ENCODE measurements around the gene ATP8B4.

The ATP8B4 gene

DNA sequence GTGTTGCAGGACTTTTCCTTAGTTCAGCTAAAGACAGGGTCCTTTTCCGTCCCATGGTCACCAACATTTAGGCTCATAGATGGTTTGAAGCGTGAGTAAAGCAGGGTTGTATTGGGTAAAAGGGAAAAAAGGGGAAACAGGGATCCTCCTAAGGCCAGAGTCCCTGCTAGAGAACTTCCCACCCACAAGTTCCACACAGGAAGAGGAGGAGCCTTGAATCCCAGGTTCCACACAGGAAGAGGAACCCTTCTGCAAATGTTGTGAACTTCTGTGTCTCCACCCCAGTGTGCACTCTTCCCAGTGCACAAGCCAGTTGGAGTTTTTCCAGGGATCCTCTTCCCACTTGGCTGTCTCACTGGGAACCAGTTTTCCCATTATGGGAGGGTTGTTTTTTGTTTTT lies 27.6 kb upstream of the ATP8B4 start:
- no peak overlapping the region for H3K4me3 ChIP-seq (ENCODE audit: low read depth, low read length)
- no peak for DNase-seq (ENCODE audit: low read depth)
- TF ChIP-seq, protein P1, sequence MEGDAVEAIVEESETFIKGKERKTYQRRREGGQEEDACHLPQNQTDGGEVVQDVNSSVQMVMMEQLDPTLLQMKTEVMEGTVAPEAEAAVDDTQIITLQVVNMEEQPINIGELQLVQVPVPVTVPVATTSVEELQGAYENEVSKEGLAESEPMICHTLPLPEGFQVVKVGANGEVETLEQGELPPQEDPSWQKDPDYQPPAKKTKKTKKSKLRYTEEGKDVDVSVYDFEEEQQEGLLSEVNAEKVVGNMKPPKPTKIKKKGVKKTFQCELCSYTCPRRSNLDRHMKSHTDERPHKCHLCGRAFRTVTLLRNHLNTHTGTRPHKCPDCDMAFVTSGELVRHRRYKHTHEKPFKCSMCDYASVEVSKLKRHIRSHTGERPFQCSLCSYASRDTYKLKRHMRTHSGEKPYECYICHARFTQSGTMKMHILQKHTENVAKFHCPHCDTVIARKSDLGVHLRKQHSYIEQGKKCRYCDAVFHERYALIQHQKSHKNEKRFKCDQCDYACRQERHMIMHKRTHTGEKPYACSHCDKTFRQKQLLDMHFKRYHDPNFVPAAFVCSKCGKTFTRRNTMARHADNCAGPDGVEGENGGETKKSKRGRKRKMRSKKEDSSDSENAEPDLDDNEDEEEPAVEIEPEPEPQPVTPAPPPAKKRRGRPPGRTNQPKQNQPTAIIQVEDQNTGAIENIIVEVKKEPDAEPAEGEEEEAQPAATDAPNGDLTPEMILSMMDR (IDR thresholded peaks at IDR 0.05; ENCODE audit: insufficient read depth, low read depth, low read length, missing control alignments), result no peak

DNA sequence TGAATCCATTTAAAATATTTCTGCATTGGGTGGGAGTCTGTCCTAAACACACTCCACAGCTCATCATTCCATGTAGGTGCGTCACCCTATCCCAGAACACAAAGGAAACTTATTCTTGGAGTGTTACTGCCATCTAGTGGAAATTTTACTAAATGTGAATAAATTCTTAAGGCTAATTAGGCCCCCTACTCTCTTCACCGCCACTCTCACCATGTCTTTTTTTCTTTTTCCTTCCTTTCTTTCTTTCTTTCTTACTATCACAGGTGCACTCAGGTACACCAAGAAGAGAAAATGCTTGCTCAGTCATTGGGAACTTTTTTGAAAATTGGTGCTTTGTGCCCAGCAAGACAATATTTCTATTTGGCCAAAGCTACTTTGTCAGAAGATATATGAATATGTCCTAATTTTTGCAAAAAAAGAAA lies 26.4 kb upstream of the ATP8B4 start:
- TF ChIP-seq, protein P1 (IDR thresholded peaks at IDR 0.05; ENCODE audit: insufficient read depth, low read depth, low read length, missing control alignments), result peak; percentile 31
- H3K4me3 ChIP-seq (ENCODE audit: low read depth, low read length), result no peak overlapping the region
- peak; percentile 50 for DNase-seq (ENCODE audit: low read depth)

DNA sequence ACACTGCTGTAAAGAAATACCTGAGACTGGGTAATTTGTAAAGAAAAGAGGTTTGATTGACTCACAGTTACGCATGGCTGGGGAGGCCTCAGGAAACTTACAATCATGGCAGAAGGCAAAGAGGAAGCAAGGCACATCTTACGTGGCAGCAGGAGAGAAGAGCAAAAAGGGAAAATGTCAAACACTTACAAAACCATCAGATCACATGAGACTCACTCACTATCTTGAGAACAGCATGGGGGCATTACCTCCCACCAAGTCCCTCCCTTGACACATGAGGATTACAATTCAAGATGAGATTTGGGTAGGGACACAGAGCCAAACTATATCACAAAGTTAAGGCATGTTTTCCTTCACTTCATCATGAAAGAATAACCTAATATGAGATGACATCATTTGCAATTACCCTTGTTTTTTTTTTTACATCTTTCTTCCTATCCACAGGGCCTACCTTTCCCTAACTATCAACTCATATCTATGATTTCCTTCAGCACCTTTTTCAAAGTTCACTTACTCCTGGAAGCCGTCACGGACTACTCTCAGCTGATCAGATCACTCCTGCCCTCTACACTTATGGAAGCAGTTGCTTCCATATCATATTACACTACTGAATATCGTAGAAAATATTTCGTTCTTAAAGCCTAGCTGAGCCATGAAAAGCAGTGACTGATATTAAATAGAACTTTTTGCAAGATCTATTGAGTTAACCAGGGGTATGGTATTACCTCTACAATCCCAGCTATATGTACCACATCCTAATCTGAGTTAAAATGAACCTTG lies 25.5 kb upstream of the ATP8B4 start:
- TF ChIP-seq, protein P1 (IDR thresholded peaks at IDR 0.05; ENCODE audit: insufficient read depth, low read depth, low read length, missing control alignments), result no peak
- no peak for DNase-seq (ENCODE audit: low read depth)
- no peak overlapping the region for H3K4me3 ChIP-seq (ENCODE audit: low read depth, low read length)

DNA sequence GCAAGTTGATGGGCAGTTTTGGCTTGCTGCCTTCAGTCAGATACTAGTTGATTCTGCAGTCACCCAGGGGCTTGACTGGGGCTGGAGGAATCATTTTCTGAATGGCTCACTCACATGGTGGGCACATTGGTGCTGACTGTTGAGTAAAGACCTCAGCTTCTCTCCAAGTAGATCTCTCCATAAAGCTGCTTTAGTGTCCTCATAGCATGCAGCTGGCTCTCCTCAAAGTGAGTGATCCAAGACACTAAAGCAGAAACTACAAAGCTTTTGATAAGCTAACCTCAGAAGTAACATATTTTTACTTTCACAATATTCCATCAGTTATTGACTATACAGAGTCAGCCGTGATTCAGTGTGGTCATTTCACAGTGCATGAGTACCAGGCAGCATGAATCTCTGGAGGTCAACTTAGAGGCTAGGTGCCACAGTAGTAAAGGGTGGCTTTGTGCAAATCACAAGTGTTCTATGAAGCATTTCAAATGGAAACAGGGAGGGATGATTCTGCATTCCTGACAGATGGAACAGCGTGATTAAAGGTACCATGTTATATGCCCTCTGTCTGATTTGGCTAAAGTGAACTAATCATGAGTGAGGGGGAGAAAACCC lies 24.3 kb upstream of the ATP8B4 start:
- TF ChIP-seq, protein P1 (IDR thresholded peaks at IDR 0.05; ENCODE audit: insufficient read depth, low read depth, low read length, missing control alignments), result no peak
- no peak for DNase-seq (ENCODE audit: low read depth)
- H3K4me3 ChIP-seq (ENCODE audit: low read depth, low read length), result no peak overlapping the region

DNA sequence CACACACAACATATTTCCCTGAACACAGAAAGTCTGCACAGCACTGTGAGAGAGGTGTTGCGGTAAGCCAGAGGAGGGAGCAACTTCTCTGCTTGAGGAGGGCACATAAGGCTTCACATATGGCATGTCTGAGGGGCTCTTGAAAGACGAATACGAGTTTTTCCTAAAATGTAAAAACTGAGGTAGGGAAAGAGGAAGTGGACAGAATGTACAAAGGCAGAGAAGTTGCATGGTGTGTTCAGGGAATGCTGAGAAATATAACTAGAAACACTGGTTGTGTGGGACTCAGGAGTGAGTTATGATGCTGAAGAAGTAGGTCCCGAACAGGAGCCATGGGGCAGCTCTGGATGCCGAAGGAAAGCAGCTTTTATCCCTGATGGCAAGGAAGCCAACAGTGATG lies 22.8 kb upstream of the ATP8B4 start:
- TF ChIP-seq, protein P1 (IDR thresholded peaks at IDR 0.05; ENCODE audit: insufficient read depth, low read depth, low read length, missing control alignments), result no peak
- DNase-seq (ENCODE audit: low read depth), result no peak
- no peak overlapping the region for H3K4me3 ChIP-seq (ENCODE audit: low read depth, low read length)

DNA sequence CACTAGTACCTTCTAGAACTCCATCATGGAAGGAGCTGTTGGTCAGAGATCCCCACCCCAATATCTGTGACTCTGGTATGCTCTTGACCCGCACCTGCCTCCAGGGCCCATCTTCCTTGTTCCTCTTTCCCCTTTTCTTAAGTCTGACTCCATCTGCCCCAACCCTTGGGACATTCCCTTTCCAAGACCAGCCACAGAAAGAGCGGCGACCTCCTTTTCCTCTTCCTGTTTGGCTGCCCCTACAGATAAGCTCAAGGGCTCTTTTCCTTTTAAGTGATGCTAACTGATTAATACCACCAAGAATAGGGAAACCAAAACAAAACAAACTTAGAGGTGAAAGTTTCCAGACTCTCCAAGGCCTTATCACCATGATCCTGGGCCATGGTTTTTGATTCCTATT lies 21.9 kb upstream of the ATP8B4 start:
- H3K4me3 ChIP-seq (ENCODE audit: low read depth, low read length), result no peak overlapping the region
- no peak for DNase-seq (ENCODE audit: low read depth)
- TF ChIP-seq, protein P1 (IDR thresholded peaks at IDR 0.05; ENCODE audit: insufficient read depth, low read depth, low read length, missing control alignments), result no peak
